HG02759 (cell line): ENCODE data around the gene MCAM.

Experiments used
- ATAC-seq: cut with Tn5 transposase; IDR thresholded peaks from one replicate; pipeline ENCODE4 v1.9.1; 2021; ENCODE audit warnings: mild to moderate bottlenecking, moderate library complexity; ENCODE audit not compliant: unreplicated experiment

MCAM gene

DNA sequence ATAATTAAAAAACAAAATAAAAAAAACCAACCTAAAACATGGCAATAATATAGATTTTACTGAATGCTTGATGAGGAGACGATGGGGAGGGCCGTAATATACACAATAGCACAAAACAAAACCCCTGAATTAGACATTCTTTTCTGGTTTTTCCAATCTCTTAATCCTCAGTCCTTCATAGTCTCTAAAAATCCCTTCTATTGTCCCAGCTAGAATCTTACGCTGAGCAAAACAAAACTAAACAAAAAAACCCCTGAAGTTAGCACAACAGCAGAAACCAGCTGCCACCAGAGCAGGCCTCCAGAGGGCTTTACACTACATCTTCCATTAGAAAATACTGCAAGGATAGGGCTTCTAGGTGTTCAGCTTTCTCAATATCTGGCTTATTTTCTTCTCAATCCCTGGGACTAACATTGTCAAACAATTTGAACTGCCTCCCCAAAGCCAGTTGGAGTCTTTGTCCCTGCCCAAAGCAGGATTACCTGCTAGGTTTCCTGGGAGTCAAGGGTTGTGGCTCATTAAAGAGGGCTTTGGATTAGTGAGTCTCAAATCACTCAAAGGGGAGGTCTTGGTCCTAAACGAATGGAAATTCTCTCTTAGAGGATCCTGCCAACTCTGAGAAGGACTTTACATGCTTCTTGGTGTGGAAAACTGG is 15.3 kb upstream of the MCAM start:
- ATAC-seq: no peak

DNA sequence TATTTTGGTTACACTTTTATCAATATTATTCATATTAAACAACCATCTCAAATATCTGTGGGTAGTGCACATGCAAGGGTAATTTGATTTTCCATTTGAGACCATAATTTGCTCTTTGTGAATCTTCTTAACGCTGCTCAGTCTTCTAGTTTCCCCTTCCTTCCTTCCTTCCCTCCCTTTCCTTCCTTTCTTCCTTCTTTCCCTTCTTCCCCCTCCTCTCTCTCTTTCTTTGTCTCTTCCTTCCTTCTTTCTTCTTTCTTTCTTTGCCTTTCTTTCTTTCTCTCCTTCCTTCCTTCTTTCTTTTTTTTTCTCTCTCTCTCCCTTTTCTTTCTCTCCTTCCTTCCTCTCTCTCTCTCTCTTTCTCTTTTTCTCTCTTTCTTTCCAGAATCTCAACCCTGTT is 13.3 kb upstream of the MCAM start:
- no peak for ATAC-seq

GRCh38 chr11:119329320-119329719 is 12.4 kb upstream of the MCAM start:
- no peak for ATAC-seq

GRCh38 chr11:119324189-119324588 is 7.3 kb upstream of the MCAM start:
- no peak for ATAC-seq

- ATAC-seq: no peak
These were observed 6.7 kb upstream of the MCAM start for GRCh38 chr11:119323532-119324033.

- no peak for ATAC-seq
These were observed 6.1 kb upstream of the MCAM start for GRCh38 chr11:119322921-119323531.

- no peak for ATAC-seq
These were observed 5.4 kb upstream of the MCAM start for GRCh38 chr11:119322360-119322739.

- peak; percentile 58 for ATAC-seq
These were observed 4.0 kb upstream of the MCAM start for GRCh38 chr11:119320776-119321524.

GRCh38 chr11:119320240-119320775 is 3.4 kb upstream of the MCAM start:
- ATAC-seq: no peak

DNA sequence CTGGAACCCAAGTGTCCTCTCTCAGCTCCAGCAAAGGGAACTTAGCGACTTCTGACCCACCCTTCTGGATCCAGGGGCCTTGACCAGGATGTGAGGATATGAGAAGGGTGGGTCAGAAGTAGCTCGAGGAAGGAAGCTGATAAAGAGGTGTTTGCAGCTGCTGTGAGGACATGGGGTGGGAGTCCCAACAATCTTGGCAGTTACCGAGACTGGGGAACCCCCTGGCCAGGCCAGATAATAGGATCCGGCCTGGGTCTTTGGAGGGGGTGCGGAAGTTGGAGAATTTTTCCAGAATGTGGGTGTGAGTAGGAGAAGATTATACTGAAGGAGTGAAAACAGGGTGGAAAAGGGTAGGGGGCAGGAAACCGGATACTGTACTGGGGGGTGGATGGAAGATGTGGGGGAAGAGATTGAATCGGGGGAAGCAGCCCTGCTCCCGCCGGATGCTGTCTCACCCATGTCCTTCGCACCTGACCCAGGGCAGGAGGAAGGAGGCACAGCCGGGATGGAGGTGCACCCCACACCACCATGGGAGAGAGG is 2.8 kb upstream of the MCAM start:
- ATAC-seq: no peak

DNA sequence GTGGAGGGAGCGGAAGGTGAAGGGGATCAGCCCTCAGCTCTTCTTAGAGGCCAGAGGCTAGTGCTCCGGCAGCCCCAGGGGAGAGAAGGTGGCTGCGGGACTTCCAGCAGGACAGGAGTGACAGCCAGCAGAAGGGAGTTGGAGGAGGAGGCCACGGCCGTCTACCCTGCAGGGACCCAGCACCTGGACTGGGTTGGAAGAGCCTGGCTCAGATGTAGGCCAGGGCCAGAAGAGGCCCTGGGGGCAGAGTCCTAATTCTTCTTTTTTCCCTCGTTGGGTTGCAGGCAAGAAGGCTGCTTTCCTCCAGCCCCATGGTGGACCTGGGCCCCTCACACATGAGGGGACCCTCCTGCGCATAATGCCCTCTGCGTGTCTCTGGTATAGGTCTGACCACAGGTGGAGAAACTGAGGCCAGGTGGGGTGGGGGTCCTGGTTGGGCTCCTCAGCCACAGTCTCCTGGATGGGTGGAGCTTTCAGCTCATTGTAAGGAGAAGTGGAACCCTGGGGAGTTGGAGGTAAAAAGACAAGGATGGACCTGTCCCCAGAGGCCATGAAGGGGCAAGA is 2.3 kb upstream of the MCAM start:
- ATAC-seq: no peak

DNA sequence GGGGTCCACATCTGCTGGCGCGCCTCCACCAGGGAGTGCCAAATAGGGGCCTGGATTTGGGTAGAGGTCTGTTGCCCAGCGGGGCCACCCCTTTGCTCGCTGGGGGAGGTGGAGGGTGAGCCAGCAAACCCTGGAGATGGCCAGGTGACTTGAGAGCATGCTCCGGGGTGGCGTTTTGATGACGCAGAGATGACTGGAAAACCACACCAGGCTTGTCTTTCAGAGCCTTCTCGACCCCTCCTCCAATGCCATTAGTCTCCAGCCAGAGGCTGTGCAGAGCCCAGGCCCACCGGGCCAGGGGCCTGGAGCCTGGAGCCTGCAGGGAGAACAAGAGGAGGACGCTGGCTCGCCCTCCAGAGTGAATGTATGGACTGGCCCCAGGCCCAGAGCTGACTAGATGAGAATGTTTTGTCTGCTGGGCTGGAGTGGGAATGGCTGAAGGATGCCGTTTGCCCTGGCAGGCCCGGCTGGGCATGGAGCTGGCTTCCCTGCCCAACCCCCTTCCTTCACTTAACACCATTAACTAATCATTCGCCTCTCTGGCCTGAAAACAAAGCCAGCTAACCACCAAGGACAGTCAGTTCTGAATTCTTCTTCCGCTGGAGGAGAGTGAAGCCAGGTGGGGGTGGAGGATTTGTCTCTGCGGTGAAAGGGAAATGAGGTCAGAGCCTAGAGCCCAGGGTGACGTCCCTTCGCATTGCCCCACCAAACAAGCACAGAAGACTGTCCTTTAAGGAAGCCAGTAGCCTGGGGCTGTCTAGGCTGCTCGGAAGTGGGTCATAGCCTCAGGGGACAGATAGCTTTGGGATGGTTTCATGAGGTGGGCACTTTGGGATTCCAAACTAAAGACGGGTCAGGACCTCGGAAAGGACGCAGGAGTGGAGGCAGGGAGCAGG is 1.6 kb upstream of the MCAM start:
- no peak for ATAC-seq

DNA sequence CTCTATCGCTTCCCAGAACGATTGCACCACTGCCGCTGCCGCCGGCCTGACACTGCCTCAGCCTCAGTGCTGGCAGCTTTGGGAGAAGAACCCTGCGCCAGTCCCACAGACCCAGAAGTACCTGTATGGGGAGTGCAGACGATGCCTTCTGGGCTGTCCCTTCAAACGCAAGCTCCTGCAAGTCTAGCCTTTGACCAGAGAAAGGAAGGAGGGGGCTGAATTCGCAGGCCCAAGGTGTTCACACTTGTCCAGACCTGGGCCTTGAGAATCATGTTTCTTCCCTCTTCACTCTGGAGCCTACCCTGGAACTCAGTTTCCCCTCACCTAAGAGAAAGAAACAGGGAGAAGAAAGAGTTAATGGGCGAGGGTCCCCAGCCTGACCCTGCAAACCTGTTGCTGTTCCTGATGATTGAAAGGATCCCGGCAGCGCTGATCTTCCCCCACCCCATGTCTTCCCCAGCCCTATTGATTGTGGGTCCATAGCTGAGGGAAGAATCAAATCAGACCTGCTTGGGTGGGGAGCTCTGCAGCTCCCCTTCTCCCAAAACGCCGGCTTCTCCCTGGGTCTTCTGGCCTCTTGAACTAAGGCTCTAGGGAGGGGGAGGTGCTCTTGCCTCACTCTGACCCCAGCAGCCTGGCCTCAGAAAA is 786 bp upstream of the MCAM start:
- no peak for ATAC-seq

- ATAC-seq: no peak
These were observed 758 bp downstream of the MCAM start for GRCh38 chr11:119316016-119316728.

- peak; percentile 48 for ATAC-seq
These were observed 1.6 kb downstream of the MCAM start for GRCh38 chr11:119315131-119316015.

GRCh38 chr11:119314726-119315125 is 2.2 kb downstream of the MCAM start:
- ATAC-seq: no peak

- no peak for ATAC-seq
These were observed 6.3 kb downstream of the MCAM start for GRCh38 chr11:119310682-119311052.
